Epithelial cell of esophagus (primary cell): ENCODE results near the gene ETF1.
A peak's percentile ranks its signal among the peaks of the same experiment; 100 is the strongest.

ENCODE experiments used
- DNase-seq: peaks from one replicate; pipeline ENCODE4 v3.0.0; 2010; ENCODE audit warnings: low read depth
- H3K4me3 ChIP-seq: 2 replicates; pipeline ENCODE4 v1.5.1; 2011; ENCODE audit warnings: mild to moderate bottlenecking, low read length, control low read depth
- TF ChIP-seq, protein P1 (sequence below): IDR thresholded peaks from 2 replicates; pipeline ENCODE4 v1.5.1; 2011; ENCODE audit warnings: low read depth, mild to moderate bottlenecking, low read length, control low read depth, inconsistent platforms; ENCODE audit not compliant: insufficient read depth; ENCODE audit errors: missing control alignments

The ETF1 gene

DNA sequence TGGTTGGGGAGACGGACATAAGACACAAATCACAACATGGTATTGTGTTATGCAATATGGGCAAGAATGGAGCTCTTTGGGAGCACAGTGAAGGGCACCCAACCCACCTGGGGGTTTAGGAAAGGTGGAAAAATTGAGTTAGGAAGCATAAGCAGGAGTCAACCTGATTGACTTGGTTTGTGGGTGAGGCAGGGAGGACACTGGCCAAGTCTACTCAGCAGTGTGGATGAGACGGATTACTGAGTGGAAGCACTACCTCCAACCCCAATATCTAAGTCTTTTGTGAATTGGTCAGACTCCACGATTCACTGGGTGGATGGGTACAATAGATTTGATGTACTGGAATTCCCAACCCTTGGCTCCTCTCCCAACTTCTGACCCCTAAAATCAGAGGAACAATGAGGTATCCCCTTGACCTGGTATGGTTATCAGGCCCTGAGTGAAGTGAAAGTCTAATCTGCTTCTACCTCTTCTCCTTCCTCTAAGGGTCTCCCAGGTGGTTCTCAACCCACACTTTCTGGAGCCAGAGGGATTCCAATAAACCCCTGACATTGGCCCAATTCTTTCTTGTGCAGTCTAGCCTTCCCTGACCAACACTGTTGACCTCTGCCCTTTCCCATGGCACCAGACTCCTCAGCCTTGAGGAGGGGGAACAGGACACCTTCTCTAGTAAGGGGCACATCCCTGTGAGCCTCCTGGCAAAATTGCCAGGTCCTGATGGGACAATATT is 72.5 kb downstream of the ETF1 start:
- peak; percentile 86 for DNase-seq
- no peak overlapping the region for H3K4me3 ChIP-seq
- TF ChIP-seq, protein P1, sequence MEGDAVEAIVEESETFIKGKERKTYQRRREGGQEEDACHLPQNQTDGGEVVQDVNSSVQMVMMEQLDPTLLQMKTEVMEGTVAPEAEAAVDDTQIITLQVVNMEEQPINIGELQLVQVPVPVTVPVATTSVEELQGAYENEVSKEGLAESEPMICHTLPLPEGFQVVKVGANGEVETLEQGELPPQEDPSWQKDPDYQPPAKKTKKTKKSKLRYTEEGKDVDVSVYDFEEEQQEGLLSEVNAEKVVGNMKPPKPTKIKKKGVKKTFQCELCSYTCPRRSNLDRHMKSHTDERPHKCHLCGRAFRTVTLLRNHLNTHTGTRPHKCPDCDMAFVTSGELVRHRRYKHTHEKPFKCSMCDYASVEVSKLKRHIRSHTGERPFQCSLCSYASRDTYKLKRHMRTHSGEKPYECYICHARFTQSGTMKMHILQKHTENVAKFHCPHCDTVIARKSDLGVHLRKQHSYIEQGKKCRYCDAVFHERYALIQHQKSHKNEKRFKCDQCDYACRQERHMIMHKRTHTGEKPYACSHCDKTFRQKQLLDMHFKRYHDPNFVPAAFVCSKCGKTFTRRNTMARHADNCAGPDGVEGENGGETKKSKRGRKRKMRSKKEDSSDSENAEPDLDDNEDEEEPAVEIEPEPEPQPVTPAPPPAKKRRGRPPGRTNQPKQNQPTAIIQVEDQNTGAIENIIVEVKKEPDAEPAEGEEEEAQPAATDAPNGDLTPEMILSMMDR: no peak

DNA sequence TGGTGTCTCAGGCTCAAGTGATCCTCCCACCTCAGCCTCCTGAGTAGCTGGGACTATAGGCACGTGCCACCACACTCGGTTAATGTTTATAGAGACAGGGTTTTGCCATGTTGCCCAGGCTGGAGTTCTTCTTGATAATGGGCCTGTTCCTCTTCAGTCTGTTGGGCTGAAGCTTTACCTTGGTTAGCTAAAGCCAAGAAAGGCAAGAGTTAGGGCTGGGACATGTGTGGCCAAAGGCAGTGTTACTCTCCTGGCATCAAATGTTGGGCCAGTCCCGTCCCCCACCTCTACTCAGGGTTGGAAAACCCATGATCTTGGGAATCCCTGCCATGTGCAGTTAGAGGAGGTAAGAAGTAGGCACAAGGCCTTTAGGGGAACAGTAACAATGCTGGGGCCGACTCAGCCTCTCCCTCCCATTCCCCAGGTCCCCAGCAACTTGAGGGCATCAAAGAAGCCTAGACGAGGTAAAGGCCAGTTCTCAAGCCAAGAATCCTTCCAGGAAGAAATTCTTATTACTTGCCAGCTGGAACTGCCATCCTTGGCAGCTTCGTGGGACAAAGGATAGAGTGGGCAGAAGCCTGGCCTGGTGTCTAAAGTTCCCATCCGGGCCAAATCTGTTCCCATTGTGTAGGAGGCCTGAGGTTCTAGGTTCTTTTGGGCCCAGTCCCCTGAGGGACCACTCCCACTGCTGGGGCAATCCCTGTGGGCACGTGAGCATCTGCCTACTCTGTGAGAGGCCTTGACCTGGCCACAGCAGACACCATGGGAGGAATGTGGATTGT is 73.3 kb downstream of the ETF1 start:
- TF ChIP-seq, protein P1: no peak
- DNase-seq: peak; percentile 89
- no peak overlapping the region for H3K4me3 ChIP-seq

DNA sequence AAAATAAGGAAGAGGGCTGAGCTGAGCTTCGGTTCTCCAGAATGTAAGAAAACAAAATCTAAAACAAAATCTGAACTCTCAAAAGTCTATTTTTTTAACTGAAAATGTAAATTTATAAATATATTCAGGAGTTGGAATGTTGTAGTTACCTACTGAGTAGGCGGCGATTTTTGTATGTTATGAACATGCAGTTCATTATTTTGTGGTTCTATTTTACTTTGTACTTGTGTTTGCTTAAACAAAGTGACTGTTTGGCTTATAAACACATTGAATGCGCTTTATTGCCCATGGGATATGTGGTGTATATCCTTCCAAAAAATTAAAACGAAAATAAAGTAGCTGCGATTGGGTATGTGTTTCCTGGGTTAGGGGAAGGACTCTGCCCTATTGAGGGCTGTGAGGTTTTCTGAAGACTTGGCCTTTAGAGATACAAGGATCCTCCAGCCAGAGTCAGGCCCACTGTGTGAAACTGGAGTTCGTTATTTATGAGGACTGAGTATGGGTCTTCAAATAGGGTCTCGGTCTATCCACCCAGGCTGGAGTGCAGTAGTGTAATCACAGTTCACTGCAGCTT is 74.0 kb downstream of the ETF1 start:
- TF ChIP-seq, protein P1: no peak
- no peak overlapping the region for H3K4me3 ChIP-seq
- DNase-seq: no peak

DNA sequence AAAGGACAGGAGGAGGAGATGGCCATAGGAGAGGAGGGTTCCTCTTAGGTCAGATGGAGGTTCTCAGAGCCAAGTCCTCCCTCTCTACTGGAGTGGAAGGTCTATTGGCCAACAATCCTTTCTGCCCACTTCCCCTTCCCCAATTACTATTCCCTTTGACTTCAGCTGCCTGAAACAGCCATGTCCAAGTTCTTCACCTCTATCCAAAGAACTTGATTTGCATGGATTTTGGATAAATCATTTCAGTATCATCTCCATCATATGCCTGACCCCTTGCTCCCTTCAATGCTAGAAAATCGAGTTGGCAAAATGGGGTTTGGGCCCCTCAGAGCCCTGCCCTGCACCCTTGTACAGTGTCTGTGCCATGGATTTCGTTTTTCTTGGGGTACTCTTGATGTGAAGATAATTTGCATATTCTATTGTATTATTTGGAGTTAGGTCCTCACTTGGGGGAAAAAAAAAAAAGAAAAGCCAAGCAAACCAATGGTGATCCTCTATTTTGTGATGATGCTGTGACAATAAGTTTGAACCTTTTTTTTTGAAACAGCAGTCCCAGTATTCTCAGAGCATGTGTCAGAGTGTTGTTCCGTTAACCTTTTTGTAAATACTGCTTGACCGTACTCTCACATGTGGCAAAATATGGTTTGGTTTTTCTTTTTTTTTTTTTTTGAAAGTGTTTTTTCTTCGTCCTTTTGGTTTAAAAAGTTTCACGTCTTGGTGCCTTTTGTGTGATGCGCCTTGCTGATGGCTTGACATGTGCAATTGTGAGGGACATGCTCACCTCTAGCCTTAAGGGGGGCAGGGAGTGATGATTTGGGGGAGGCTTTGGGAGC is 74.7 kb downstream of the ETF1 start:
- DNase-seq: peak; percentile 58
- TF ChIP-seq, protein P1: no peak

DNA sequence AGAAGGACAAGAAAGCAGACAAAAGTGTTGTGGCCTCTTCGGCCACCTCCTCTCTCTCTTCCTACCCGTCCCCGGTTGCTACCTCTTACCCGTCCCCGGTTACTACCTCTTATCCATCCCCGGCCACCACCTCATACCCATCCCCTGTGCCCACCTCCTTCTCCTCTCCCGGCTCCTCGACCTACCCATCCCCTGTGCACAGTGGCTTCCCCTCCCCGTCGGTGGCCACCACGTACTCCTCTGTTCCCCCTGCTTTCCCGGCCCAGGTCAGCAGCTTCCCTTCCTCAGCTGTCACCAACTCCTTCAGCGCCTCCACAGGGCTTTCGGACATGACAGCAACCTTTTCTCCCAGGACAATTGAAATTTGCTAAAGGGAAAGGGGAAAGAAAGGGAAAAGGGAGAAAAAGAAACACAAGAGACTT is 75.3 kb downstream of the ETF1 start:
- TF ChIP-seq, protein P1: peak; percentile 1
- peak overlapping the region; percentile 97 for H3K4me3 ChIP-seq
- DNase-seq: no peak

More for the DNA sequence above, 74.7 kb downstream of the ETF1 start:
- peak overlapping the region; percentile 97 for H3K4me3 ChIP-seq

DNA sequence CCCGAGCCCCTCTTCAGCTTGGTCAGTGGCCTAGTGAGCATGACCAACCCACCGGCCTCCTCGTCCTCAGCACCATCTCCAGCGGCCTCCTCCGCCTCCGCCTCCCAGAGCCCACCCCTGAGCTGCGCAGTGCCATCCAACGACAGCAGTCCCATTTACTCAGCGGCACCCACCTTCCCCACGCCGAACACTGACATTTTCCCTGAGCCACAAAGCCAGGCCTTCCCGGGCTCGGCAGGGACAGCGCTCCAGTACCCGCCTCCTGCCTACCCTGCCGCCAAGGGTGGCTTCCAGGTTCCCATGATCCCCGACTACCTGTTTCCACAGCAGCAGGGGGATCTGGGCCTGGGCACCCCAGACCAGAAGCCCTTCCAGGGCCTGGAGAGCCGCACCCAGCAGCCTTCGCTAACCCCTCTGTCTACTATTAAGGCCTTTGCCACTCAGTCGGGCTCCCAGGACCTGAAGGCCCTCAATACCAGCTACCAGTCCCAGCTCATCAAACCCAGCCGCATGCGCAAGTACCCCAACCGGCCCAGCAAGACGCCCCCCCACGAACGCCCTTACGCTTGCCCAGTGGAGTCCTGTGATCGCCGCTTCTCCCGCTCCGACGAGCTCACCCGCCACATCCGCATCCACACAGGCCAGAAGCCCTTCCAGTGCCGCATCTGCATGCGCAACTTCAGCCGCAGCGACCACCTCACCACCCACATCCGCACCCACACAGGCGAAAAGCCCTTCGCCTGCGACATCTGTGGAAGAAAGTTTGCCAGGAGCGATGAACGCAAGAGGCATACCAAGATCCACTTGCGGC is 75.9 kb downstream of the ETF1 start:
- TF ChIP-seq, protein P1: no peak
- H3K4me3 ChIP-seq: peak overlapping the region; percentile 97
- no peak for DNase-seq
